Kasumi-1 (cell line): ENCODE results near the gene ACSF3.

Experiments
- DNase-seq, 2 experiments: peaks; one replicate each; lab custom pipeline; 2025; lab: John Stamatoyannopoulos, UW

The ACSF3 gene

DNA sequence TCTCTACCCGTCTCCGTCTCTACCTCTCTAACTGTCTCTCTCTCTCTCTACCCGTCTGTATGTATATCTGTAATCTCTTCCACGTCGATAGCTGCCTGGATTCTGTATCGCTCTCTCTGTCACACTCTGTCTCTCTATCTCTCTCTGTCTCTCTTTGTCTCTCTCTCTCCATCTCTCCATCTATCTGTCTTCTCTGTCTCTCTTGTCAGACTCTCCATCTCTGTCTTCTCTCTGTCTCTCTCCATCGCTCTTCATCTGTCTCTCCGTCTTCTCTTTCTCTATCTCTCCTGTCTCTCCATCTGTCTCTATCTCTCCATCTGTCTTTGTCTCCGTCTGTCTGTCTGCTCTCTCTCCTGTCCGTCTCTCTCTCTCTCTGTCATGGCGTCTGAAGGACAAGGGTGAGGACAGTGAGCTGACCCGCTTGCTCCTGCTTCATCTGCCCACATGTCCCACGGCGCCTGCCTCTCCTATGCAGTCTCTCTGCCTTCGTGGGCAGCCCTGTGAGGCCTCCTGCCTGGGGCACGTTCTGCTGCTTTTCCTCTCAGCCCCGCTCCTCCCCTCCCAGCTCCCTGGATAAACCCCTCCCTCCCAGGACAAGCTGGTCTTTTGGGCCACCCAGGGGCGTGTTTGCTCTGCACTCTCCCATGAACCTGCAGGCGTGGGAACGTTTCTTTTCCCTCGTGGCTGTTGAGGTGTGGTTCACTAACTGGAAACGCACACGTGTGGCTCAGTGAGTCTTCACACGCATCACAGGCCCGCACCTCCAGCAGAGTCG, 18.9 kb downstream of the ACSF3 start:
- DNase-seq: no peak

DNA sequence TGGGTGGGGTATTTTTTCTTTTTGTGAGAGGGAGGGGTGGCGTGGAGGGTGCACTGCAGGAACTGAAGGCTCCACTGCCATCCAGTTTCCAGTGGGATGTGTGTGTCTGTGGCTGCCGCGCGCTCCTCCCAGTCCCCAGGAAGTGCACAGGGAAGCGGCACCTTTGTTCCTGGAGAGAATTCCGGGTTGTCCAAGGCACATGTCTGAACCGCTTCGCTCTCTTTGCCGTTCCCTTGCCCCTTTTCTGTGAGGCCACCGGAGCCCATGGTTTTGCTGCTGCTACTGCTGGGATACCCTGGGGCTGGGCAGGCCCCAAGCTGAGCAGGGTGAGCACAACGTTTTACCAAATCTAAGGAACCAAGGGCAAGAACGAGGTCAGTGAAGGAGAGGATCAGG, 19.5 kb downstream of the ACSF3 start:
- no peak for DNase-seq

GRCh38 chr16:89113661-89114060, 20.0 kb downstream of the ACSF3 start:
- DNase-seq: no peak

GRCh38 chr16:89114159-89114981, 20.7 kb downstream of the ACSF3 start:
- peak in 1 of 2 experiments; percentile 19 for DNase-seq

GRCh38 chr16:89115216-89115861, 21.7 kb downstream of the ACSF3 start:
- DNase-seq: peak; percentile 98

DNA sequence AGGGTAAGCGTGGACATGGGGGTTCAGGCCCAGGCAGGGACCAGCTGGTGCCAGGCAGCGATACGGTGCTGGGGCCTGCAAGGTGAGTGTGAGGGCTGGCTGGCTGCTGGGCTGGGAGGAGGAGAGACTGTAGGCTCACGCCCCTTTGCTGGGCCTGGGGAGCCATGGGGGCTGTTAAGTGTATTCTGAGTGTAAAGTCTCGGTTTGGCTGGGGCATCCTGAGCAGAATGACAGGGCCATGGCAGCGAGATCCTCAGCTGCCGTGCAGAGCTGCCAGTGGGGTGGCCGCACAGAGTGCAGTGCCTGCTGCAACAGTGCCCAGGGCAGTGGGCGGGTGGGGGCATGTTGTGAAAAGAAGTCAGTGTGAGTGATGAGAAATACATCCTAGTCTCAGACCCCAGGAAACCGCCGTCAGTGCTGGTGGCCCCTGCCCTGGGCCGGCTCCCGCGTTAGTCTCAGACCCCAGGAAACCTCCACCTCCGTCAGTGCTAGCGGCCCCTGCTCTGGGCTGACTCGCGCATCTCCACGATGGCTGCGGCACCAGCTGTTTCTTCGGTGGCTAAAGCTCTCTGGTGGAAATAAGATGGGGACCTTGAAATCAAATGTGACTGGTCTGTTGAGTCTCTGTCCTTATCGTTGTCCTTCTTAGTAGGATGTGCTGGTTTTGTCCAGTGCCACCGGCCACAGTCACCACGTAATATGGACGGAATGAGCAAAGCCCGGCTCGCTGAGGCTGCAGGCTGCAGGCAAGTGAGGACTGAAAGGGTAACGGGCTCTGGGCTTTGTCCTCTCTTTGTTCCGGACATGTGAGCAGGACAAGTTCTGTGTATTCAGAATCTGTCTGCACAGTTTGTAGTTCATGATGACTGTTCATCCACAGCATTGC, 22.9 kb downstream of the ACSF3 start:
- DNase-seq: no peak

DNA sequence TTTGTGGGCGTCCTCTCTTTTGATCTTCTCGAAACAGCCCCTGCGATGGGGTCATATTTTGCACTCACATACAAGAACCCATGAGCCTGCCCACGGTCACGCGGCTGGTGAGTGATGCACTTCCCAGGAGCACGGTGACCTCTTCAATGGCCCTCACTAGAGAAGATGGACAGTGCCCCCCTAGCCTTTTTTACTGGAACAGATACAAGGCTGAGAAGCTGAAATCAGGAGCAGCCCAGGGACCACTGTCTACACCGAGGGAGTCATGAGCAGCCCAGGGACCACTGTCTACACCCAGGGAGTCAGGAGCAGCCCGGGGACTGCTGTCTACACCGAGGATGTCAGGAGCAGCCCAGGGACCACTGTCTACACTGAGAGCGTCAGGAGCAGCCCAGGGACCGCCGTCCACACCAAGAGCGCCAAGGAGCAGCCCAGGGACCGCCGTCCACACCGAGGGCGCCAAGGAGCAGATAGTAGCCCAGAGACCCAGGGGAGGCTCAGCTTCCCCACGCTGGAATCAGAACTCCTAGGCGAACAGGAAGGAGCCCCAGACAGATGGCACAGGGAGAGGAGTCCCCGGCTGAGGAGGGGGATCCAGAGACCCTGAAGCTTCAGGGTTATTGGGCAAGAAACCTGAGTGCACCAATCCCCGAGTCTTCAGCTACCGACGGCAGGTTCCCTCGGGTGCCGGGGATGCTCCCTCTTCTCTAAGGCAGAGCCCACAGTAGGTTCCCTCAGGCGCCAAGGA, 23.7 kb downstream of the ACSF3 start:
- no peak for DNase-seq

- no peak for DNase-seq
Observed at GRCh38 chr16:89117975-89118289, 24.3 kb downstream of the ACSF3 start.

DNA sequence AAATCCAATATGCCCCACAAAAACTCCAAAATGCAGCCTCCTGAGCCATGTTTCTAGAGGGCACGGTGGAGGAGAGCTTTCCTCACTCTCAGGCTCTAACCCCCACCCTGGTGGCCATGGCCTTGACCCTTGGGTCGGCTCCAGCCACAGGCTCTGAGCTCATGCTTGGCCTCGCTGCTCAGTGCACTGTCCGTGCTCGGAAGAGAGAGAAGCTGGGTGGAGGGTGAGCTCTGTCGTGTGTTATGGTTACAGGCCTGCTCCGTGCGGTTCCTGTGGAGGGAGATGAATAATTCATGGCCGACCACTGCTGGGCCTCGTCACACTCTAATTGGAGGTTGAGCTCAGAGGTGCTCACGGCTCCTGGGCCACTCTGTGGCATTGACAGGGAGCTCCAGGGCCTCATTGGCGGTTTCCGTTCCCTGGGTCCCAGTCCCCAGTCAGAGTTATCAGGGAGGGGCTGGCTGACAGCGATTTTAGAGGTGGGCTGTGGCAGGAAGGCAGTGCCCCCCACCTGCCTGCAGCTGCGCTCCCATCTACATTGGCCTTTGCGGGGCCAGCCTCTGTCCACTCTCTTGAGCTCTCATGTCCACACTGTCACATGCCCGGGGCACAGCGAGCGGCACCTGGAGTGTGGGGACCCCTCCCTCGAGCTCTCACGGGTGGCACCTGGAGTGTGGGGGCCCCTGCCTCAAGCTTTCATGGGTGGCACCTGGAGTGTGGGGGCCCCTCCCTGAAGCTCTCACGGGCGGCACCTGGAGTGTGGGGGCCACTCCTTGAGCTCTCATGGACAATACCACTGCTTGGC, 24.9 kb downstream of the ACSF3 start:
- no peak for DNase-seq

- DNase-seq: peak; percentile 6 to 33
Observed at GRCh38 chr16:89119166-89119621, 25.5 kb downstream of the ACSF3 start.

- no peak for DNase-seq
Observed at GRCh38 chr16:89119661-89120141, 26.0 kb downstream of the ACSF3 start.

DNA sequence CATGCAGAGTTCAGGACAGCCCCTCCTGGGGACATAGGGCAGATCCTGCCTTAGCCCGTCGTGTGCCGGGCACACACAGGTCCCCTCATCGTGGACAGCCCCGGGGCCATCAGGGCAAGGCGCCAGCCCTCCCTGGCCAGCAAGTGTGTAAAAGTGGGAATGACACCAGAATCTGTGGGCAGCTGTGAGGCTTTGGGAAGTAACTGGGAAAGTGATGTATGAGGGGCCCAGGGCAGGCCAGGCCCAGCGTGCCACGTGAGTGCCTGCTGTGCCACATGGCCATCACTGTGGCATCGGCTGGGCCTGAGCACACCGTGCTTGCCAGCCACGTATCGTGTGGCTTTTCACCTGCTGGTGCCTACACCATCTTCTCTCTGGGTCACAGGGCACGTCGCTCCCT, 26.6 kb downstream of the ACSF3 start:
- DNase-seq: no peak

- no peak for DNase-seq
Observed at GRCh38 chr16:89120921-89121351, 27.3 kb downstream of the ACSF3 start.

DNA sequence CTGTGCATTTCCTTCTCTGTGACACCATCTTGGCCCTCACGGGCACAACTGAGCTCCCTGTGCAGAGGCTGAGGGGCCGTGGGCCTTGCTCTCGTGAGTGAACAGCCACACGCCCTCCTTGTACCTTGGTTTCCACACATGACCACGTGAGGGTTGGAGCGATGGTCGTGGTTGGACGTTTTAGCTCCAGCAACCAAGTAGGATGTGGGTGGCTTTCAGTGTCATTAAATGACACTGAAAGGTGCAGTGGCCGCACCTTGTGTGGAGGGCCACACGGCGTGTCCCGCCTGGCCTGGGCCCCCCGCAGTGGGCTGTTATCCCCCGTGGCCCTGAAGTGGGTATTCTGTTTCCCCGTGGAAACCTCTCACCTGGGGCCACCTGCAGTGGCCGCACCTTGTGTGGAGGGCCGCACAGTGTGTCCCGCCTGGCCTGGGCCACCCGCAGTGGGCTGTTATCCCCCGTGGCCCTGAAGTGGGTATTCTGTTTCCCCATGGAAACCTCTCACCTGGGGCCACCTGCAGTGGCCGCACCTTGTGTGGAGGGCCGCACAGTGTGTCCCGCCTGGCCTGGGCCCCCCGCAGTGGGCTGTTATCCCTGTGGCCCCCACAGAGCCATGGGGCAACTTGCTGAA, 28.2 kb downstream of the ACSF3 start:
- DNase-seq: no peak

- no peak for DNase-seq
Observed at GRCh38 chr16:89122322-89122851, 28.7 kb downstream of the ACSF3 start.

DNA sequence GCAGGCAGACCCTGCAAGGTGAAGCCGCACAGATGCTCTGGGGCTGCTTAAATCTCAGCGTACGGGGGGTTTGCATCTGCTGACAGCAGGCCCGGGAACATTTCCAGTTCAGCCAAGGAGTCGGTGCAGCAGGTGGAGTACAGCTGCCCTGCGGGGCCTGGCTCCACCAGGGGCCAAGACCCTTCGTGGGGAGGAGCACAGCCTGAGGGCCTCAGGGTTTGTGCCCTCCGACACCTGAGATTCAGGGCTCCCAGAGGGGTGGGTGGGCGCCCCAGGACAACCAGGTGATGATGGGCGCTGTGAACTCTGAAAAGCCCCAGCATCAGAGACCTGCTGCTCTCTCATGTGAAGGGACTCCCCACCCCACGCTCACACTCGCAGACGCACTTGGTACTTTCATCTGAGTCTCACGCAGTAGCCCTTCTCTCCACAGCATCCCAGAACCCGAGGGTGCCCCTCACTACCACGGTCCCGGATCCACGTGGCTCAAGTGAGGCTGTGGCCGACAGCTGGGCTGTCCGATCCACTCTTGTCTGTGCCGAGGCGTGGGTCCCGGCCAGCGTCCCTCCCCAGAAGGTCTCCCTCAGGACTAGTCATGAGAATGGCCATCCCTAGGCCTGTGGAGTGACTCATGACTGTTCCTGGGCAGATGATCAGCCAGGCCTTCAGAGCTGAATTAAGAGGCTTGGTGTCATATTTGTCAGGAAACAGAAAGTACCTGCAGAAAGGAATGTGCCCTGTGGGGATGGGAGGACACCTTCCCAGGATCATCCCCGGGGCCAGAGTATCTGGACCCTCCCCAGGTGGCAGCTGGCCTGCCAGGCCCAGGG, 29.6 kb downstream of the ACSF3 start:
- no peak for DNase-seq

- DNase-seq: no peak
Observed at GRCh38 chr16:89123831-89124100, 30.1 kb downstream of the ACSF3 start.

DNA sequence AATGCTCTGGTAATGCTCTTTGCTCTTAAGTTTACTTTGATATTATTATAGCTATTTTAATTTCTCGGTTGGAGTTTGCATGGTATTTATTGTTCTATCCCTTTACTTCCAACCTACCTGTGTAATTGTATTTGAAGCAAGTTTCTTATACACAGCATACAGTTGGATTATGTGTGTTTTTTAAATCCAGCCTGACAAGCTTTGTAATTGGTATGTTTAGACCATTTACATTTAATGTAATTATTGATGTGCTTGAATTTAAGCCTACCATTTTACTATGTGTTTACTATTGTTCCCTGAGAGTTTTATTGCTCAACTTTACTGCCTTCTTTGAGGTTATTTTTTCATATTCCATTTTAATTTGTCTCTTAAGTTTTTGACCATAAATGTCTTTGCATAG, 35.7 kb downstream of the ACSF3 start:
- no peak for DNase-seq

DNA sequence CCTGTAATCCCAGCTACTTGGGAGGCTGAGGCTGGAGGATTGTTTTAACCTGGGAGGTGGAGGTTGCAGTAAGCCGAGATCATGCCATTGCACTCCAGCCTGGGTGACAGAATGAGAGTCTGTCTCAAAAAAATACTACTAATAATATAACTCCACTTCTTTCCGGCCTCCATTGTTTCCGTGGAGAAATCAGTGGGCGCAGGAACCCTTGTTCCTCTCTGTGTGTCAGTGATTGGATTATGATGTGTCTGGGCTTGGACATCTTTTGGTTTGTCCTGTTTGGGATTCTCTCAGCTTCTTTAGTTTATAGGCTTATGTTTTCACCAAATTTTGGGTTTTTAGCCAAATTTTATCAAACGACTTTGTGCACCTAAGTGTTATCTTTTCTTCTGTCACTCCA, 36.8 kb downstream of the ACSF3 start:
- DNase-seq: no peak
